Measurements from ENCODE around the gene JUP.

JUP gene

DNA sequence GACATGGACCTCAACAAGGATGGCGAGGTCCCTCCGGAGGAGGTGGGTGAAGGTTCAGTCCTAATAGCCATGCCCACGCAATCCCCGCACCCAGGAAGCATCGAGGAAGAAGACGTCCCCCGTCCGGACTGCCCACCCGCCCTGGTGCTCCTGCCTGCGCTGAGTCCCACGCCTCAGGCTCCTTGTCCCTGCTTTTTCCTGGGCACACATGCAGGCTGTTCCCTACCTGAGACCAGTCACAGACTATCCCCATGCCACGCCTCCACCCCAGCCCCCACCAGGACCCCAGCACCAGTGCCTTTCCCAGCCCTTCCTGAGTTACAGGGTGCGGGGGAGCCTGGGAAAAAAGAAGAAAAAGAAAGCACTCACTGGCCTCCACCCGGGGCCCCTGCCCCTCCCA lies 35.3 kb upstream of the JUP start:
- Histone ChIP-seq H3K9ac (ENCODE audit: low read length in 2 of 2) (no peak overlapping the region), H3K27me3 (ENCODE audit: control insufficient read depth in 1 of 2, insufficient read depth in 2 of 2, low read length in 2 of 2) (no peaks in the 10 kb centered on the region), H3K4me1 (ENCODE audit: control insufficient read depth, insufficient read depth, low read length) (no peaks in the 10 kb centered on the region), H3K36me3 (ENCODE audit: control insufficient read depth in 2 of 2, insufficient read depth in 2 of 2, low read length in 2 of 2) (peaks cover 12 to 16% of the 10 kb centered on the region in 2 donors), H3K4me3 (ENCODE audit: low read length in 2 of 2) (no peak overlapping the region), H3K27ac (ENCODE audit: low read length) (no peak overlapping the region), H3K9me3 (ENCODE audit: control insufficient read depth in 2 of 2, low read length in 2 of 2) (no peaks in the 10 kb centered on the region)

DNA sequence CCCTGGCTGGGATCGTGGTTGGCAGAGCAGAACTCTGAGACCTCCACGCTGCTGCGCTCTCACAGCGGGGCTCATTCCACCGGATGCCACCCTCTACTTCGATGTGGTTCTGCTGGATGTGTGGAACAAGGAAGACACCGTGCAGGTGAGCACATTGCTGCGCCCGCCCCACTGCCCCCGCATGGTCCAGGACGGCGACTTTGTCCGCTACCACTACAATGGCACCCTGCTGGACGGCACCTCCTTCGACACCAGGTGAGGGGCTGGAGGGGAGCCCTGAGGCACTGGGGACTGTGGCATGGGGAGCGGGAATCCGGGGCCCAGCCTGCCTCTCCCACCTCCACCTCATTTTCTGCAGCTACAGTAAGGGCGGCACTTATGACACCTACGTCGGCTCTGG lies 31.5 kb upstream of the JUP start:
- no peak overlapping the region for H3K9ac ChIP-seq (ENCODE audit: low read length in 2 of 2)
- H3K27me3 ChIP-seq (ENCODE audit: control insufficient read depth in 1 of 2, insufficient read depth in 2 of 2, low read length in 2 of 2), result no peaks in the 10 kb centered on the region
- no peak overlapping the region for H3K4me3 ChIP-seq (ENCODE audit: low read length in 2 of 2)
- no peaks in the 10 kb centered on the region for H3K9me3 ChIP-seq (ENCODE audit: control insufficient read depth in 2 of 2, low read length in 2 of 2)
- no peaks in the 10 kb centered on the region for H3K36me3 ChIP-seq (ENCODE audit: control insufficient read depth in 2 of 2, insufficient read depth in 2 of 2, low read length in 2 of 2)
- peaks cover 10% of the 10 kb centered on the region for H3K4me1 ChIP-seq (ENCODE audit: control insufficient read depth, insufficient read depth, low read length)
- no peak overlapping the region for H3K27ac ChIP-seq (ENCODE audit: low read length)

DNA sequence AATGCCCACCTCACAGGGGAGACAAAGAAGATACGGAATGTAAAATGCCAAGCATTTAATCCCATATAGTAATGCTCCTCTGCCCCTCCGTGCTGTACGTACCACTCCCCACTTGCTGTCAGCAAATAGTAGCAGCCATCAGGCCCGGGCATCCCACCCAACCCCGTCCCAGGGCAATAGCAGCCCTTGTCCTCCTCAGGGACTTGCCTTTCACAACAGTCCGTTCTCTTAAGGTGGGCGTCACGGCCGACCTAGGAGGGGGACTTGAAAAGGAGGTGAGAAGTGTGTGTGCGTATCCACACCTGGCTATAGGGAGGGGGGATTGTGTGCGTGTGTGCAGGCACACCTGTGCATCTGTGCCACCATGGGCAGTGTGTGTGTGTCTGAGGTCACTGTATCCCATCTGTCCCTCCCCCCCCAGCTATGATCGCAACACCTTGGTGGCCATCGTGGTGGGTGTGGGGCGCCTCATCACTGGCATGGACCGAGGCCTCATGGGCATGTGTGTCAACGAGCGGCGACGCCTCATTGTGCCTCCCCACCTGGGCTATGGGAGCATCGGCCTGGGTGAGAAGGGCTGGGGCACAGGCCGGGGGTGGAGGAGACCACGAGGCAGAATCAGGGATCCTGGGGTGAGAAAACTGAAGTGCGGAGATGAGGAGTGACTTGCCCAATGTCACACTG lies 30.3 kb upstream of the JUP start:
- H3K36me3 ChIP-seq (ENCODE audit: control insufficient read depth in 2 of 2, insufficient read depth in 2 of 2, low read length in 2 of 2), result no peaks in the 10 kb centered on the region
- no peaks in the 10 kb centered on the region for H3K27me3 ChIP-seq (ENCODE audit: control insufficient read depth in 1 of 2, insufficient read depth in 2 of 2, low read length in 2 of 2)
- H3K4me1 ChIP-seq (ENCODE audit: control insufficient read depth, insufficient read depth, low read length), result peaks cover 22% of the 10 kb centered on the region
- no peak overlapping the region for H3K27ac ChIP-seq (ENCODE audit: low read length)
- H3K9ac ChIP-seq (ENCODE audit: low read length in 2 of 2), result no peak overlapping the region
- no peaks in the 10 kb centered on the region for H3K9me3 ChIP-seq (ENCODE audit: control insufficient read depth in 2 of 2, low read length in 2 of 2)
- H3K4me3 ChIP-seq (ENCODE audit: low read length in 2 of 2), result no peak overlapping the region

DNA sequence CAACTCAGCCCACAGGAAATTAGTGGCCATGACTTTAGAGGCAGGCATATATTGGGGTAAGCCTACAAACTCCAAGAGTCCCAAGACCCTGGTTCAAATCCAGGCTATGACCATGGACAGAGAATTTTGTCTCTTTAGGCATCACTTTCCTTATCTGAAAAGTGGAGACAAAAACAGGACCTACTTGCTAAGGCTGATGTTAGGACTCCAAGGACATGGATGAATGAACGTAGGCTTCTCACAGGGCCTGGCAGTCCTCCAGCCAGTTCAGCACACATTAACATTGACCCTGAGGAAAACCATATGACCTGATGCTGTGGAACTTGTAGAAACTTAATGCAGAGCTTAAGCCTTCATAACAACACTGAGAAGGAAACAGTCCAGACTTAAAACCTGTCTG lies 27.7 kb upstream of the JUP start:
- Histone ChIP-seq H3K9ac (ENCODE audit: low read length in 2 of 2) (no peak overlapping the region), H3K36me3 (ENCODE audit: control insufficient read depth in 2 of 2, insufficient read depth in 2 of 2, low read length in 2 of 2) (no peaks in the 10 kb centered on the region), H3K9me3 (ENCODE audit: control insufficient read depth in 2 of 2, low read length in 2 of 2) (no peaks in the 10 kb centered on the region), H3K4me1 (ENCODE audit: control insufficient read depth, insufficient read depth, low read length) (peaks cover 40% of the 10 kb centered on the region), H3K27ac (ENCODE audit: low read length) (peak overlapping the region; percentile 55), H3K4me3 (ENCODE audit: low read length in 2 of 2) (no peak overlapping the region), H3K27me3 (ENCODE audit: control insufficient read depth in 1 of 2, insufficient read depth in 2 of 2, low read length in 2 of 2) (no peaks in the 10 kb centered on the region)

DNA sequence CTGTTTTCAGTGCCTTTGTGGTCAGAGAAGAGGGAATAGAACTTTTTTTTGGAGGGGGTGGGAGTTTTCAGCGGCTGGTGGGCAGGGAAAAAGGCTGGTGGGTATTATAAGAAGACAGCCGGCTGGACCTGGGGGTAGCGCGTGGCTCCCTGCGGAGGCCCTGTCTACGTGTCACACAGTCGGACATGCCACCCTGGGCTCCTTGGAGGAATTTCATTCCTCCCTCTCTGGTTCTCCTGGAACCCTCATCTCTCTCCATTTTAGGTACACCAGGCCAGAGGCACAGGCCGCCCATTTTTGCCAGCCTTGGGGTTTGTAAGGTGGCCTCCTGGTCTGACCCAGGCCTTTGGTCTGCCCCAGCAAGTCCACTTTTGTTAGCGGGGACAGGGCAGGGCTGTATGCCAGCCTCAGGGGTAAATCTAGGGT lies 27.2 kb upstream of the JUP start:
- Histone ChIP-seq H3K4me1 (ENCODE audit: control insufficient read depth, insufficient read depth, low read length) (peaks cover 40% of the 10 kb centered on the region), H3K36me3 (ENCODE audit: control insufficient read depth in 2 of 2, insufficient read depth in 2 of 2, low read length in 2 of 2) (no peaks in the 10 kb centered on the region), H3K27me3 (ENCODE audit: control insufficient read depth in 1 of 2, insufficient read depth in 2 of 2, low read length in 2 of 2) (no peaks in the 10 kb centered on the region), H3K9me3 (ENCODE audit: control insufficient read depth in 2 of 2, low read length in 2 of 2) (no peaks in the 10 kb centered on the region), H3K27ac (ENCODE audit: low read length) (peak overlapping the region; percentile 55), H3K4me3 (ENCODE audit: low read length in 2 of 2) (peak overlapping the region; percentile 85 to 87), H3K9ac (ENCODE audit: low read length in 2 of 2) (peak overlapping the region; percentile 66 to 68)

DNA sequence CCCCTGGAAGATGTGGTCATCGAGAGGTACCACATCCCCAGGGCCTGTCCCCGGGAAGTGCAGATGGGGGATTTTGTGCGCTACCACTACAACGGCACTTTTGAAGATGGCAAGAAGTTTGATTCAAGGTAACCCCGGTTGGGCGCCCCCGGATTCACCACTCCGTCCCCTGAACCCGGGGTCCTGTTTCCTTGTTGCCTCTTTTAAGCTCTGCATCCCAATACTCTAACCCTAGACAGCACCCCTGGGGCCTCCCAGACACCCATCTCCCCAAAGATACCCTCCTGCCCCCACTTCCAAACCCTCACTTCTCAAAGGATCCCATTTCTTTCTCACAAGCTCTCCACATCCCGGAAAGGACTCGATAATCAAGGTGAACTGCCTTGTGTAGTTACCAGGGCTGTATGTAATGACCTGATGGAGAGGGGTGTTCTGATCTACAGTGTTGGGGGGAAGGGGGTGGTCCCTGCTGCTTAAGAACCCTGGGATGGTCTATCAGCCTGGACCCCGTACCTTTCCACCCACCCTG lies 26.7 kb upstream of the JUP start:
- Histone ChIP-seq H3K27me3 (ENCODE audit: control insufficient read depth in 1 of 2, insufficient read depth in 2 of 2, low read length in 2 of 2) (no peaks in the 10 kb centered on the region), H3K9me3 (ENCODE audit: control insufficient read depth in 2 of 2, low read length in 2 of 2) (no peaks in the 10 kb centered on the region), H3K36me3 (ENCODE audit: control insufficient read depth in 2 of 2, insufficient read depth in 2 of 2, low read length in 2 of 2) (no peaks in the 10 kb centered on the region), H3K9ac (ENCODE audit: low read length in 2 of 2) (peak overlapping the region; percentile 66 to 68), H3K4me3 (ENCODE audit: low read length in 2 of 2) (peak overlapping the region; percentile 85 to 87), H3K4me1 (ENCODE audit: control insufficient read depth, insufficient read depth, low read length) (peaks cover 40% of the 10 kb centered on the region), H3K27ac (ENCODE audit: low read length) (peak overlapping the region; percentile 55)

DNA sequence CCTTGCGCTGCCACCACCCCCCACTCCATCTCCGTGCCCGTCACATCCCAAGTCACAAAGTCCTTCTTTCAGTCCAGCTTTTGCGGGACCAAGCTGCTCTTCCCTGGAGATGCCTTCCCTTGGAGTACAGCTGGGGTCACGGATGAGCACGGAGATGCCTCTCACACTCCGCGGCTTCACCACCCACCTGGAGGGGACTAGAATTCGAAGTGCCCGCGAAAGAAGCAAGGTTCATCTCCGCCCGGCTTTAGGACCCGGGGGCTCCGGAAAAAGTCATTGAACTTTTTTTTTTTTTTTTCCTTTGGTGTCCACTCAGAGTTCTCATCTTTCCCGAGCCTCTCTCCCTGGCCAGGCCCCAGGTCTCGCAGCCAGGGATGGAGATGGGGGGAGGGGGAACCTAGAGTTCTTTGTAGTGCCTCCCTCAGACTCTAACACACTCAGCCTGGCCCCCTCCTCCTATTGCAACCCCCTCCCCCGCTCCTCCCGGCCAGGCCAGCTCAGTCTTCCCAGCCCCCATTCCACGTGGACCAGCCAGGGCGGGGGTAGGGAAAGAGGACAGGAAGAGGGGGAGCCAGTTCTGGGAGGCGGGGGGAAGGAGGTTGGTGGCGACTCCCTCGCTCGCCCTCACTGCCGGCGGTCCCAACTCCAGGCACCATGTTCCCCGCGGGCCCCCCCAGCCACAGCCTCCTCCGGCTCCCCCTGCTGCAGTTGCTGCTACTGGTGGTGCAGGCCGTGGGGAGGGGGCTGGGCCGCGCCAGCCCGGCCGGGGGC lies 26.1 kb upstream of the JUP start, which contains the start of gene FKBP10:
TSS of gene FKBP10 (plus strand) at position 624 of the 771 bp plus-strand sequence. CDS start at position 655, 31 bp downstream.
- H3K4me1 ChIP-seq (ENCODE audit: control insufficient read depth, insufficient read depth, low read length), result peaks cover 40% of the 10 kb centered on the region
- H3K27me3 ChIP-seq (ENCODE audit: control insufficient read depth in 1 of 2, insufficient read depth in 2 of 2, low read length in 2 of 2), result no peaks in the 10 kb centered on the region
- peak within 1 kb of the TSS; percentile 55 for H3K27ac ChIP-seq (ENCODE audit: low read length)
- H3K9ac ChIP-seq (ENCODE audit: low read length in 2 of 2), result peak within 1 kb of the TSS; percentile 66 to 68
- H3K4me3 ChIP-seq (ENCODE audit: low read length in 2 of 2), result peak within 1 kb of the TSS; percentile 85 to 87
- H3K9me3 ChIP-seq (ENCODE audit: control insufficient read depth in 2 of 2, low read length in 2 of 2), result no peaks in the 10 kb centered on the region
- H3K36me3 ChIP-seq (ENCODE audit: control insufficient read depth in 2 of 2, insufficient read depth in 2 of 2, low read length in 2 of 2), result peaks cover 0 to 2% of the 10 kb centered on the region in 2 donors

DNA sequence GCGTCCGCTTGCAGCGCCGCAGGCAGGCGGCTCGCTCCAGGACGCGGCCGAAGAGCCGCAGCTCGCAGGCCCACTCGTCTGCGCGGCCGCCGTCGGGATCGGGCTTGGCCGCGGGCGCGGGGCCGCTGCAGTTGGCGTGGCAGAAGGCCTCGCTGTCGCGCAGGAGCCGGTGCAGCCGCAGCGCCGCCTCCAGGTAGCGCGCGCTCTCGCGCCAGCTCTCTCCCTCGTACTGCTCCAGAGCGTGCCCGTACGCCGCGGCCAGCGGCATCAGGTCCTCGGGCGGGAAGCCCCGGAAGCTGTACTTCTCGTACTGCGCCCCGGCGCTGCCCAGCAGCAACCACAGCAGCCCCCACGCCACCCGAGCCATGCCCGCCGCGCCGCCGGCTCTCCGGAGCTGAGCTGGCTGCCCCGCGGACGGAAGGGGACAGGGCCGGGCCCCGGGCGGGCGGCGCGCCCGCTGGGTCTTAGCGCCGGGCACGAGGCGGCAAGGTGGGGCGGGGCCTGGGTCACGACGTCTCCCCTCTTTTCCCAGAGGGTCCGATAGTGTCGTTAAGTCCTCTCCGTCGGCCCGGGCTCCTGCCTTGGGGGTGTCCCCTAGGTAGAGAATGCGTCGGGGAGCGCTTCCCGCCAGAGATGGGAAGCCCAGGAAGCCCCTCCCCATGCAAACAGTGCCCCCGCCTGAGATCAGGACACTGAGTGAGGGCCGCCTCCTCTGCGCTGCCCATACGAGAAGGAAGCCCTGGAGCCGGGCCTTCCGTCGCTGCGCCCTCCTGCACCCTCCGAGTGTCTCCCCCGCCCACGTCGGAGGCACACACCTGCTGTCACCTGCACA lies 25.3 kb upstream of the JUP start, which contains the start of gene P3H4:
TSS of gene P3H4 (minus strand) at position 401 of the 832 bp plus-strand sequence. CDS start at position 367, 34 bp downstream.
- H3K4me3 ChIP-seq (ENCODE audit: low read length in 2 of 2), result peak within 1 kb of the TSS; percentile 85 to 87
- peaks cover 40% of the 10 kb centered on the region for H3K4me1 ChIP-seq (ENCODE audit: control insufficient read depth, insufficient read depth, low read length)
- H3K9ac ChIP-seq (ENCODE audit: low read length in 2 of 2), result peak within 1 kb of the TSS; percentile 68 to 79
- H3K27ac ChIP-seq (ENCODE audit: low read length), result peak within 1 kb of the TSS; percentile 55
- no peaks in the 10 kb centered on the region for H3K9me3 ChIP-seq (ENCODE audit: control insufficient read depth in 2 of 2, low read length in 2 of 2)
- H3K36me3 ChIP-seq (ENCODE audit: control insufficient read depth in 2 of 2, insufficient read depth in 2 of 2, low read length in 2 of 2), result peaks cover 0 to 4% of the 10 kb centered on the region in 2 donors
- H3K27me3 ChIP-seq (ENCODE audit: control insufficient read depth in 1 of 2, insufficient read depth in 2 of 2, low read length in 2 of 2), result no peaks in the 10 kb centered on the region

DNA sequence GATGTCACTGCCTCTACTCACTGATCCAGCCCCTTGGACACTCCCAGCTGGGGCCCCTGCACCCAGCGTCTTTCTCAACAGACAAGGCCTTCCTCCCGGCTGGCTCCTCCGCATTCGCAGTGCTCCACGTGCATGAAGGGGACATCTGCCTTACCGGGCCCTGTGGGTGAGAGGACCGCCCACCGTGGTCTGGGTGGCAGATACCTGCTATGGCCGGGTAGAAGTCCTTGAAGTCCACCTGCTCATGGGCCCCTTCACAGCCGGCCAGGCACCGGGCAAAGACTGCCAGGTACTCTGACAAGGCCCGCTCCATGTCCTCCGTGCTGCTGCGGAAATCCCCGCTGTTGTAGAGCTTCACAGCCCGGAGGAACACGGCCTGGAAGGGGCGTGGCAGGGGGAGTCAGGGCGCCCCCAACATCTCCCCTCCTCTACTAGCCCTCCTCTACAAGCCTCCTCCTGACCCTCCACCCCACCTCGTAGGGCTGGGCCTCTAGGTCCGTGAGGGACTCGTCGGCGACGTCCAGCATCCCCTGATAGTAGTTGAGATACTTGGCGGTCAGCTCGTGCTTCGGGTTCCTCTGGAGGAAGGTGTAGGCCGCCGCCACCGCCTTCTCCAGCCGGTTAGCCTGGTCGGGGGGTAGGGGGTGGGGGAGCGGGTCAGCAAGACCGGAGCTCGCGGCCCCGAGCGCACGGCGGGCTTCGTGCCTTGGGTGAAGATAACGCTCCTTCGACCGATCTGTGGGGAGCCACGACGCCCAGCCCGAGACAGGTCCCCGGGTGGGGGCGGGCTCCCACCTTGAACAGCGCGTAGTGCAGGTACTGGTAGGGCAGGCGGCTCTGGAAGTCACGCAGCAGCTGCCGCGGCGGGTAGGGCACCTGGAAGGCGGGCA lies 24.4 kb upstream of the JUP start:
- H3K27ac ChIP-seq (ENCODE audit: low read length), result peak overlapping the region; percentile 41
- peak overlapping the region; percentile 68 to 79 for H3K9ac ChIP-seq (ENCODE audit: low read length in 2 of 2)
- no peaks in the 10 kb centered on the region for H3K9me3 ChIP-seq (ENCODE audit: control insufficient read depth in 2 of 2, low read length in 2 of 2)
- no peaks in the 10 kb centered on the region for H3K27me3 ChIP-seq (ENCODE audit: control insufficient read depth in 1 of 2, insufficient read depth in 2 of 2, low read length in 2 of 2)
- peaks cover 0 to 8% of the 10 kb centered on the region in 2 donors for H3K36me3 ChIP-seq (ENCODE audit: control insufficient read depth in 2 of 2, insufficient read depth in 2 of 2, low read length in 2 of 2)
- peaks cover 40% of the 10 kb centered on the region for H3K4me1 ChIP-seq (ENCODE audit: control insufficient read depth, insufficient read depth, low read length)
- peak overlapping the region; percentile 85 to 87 for H3K4me3 ChIP-seq (ENCODE audit: low read length in 2 of 2)
